Mesenchymal stem cell (in vitro differentiated cells and primary cell): Measurements from ENCODE around the gene NTHL1.
A peak's percentile ranks its signal among the peaks of the same experiment; 100 is the strongest.

Experiments
- DNase-seq: peaks from one replicate; pipeline ENCODE4 v3.0.0-alpha.2; 2013
- H2AFZ ChIP-seq: one replicate; pipeline ENCODE4 v1.6.1; 2013; ENCODE audit warnings: low read depth, mild to moderate bottlenecking, control low read depth, inconsistent platforms, low read length, moderate library complexity
- H2AK5ac ChIP-seq: 2 replicates; pipeline ENCODE4 v1.6.1; 2013; ENCODE audit warnings: low read length, moderate library complexity, mild to moderate bottlenecking, inconsistent platforms; ENCODE audit not compliant: severe bottlenecking
- H2BK120ac ChIP-seq: one replicate; pipeline ENCODE4 v1.6.1; 2013; ENCODE audit warnings: low read depth, mild to moderate bottlenecking, inconsistent platforms, low read length, moderate library complexity
- H2BK12ac ChIP-seq, 2 experiments: one replicate each; pipeline ENCODE4 v1.6.1; 2013; ENCODE audit warnings: inconsistent platforms in 2 of 2, low read length in 2 of 2, mild to moderate bottlenecking in 2 of 2, moderate library complexity in 2 of 2, control low read depth in 1 of 2
- H2BK15ac ChIP-seq: one replicate; pipeline ENCODE4 v1.6.1; 2013; ENCODE audit warnings: mild to moderate bottlenecking, low read depth, inconsistent platforms; ENCODE audit not compliant: poor library complexity, severe bottlenecking
- H2BK5ac ChIP-seq: 2 replicates; pipeline ENCODE4 v1.6.1; 2013; ENCODE audit warnings: low read depth, mild to moderate bottlenecking, low read length, control low read depth, inconsistent platforms; ENCODE audit not compliant: poor library complexity, severe bottlenecking
- H3K14ac ChIP-seq, 2 experiments: one replicate each; pipeline ENCODE4 v1.6.1; 2013; ENCODE audit warnings: inconsistent platforms in 2 of 2, low read length in 2 of 2, control low read depth in 1 of 2, mild to moderate bottlenecking in 1 of 2, moderate library complexity in 1 of 2
- H3K18ac ChIP-seq, 2 experiments: one replicate each; pipeline ENCODE4 v1.6.1; 2013; ENCODE audit warnings: inconsistent platforms in 2 of 2, low read length in 2 of 2, control low read depth in 1 of 2, low read depth in 1 of 2, mild to moderate bottlenecking in 1 of 2
- H3K23ac ChIP-seq, 2 experiments: one replicate each; pipeline ENCODE4 v1.6.1; 2013; ENCODE audit warnings: inconsistent platforms in 2 of 2, low read length in 2 of 2, mild to moderate bottlenecking in 2 of 2, moderate library complexity in 2 of 2, control low read depth in 1 of 2
- H3K27ac ChIP-seq: 2 replicates; pipeline ENCODE4 v1.5.1; 2013; ENCODE audit warnings: mild to moderate bottlenecking, moderate library complexity, low read length, control low read depth, inconsistent platforms; ENCODE audit not compliant: poor library complexity, severe bottlenecking
- H3K27me3 ChIP-seq, 2 experiments: 2 replicates each; pipeline versions ENCODE4 v1.6.1 to v1.7.0; 2013; ENCODE audit warnings: low read length in 2 of 2, mild to moderate bottlenecking in 2 of 2, moderate library complexity in 2 of 2, control low read depth in 1 of 2, inconsistent platforms in 1 of 2; ENCODE audit not compliant: control insufficient read depth in 1 of 2, insufficient read depth in 1 of 2
- H3K36me3 ChIP-seq, 2 experiments: 2 replicates each; pipeline versions ENCODE4 v1.6.1 to v1.7.0; 2013; ENCODE audit warnings: low read length in 2 of 2, control low read depth in 1 of 2, inconsistent platforms in 1 of 2, low read depth in 1 of 2, mild to moderate bottlenecking in 1 of 2; ENCODE audit not compliant: insufficient read depth in 2 of 2, control insufficient read depth in 1 of 2
- H3K4ac ChIP-seq, 2 experiments: one replicate each; pipeline ENCODE4 v1.6.1; 2013; ENCODE audit warnings: inconsistent platforms in 2 of 2, low read length in 2 of 2, mild to moderate bottlenecking in 2 of 2, moderate library complexity in 2 of 2, control low read depth in 1 of 2, low read depth in 1 of 2
- H3K4me1 ChIP-seq: 2 replicates; pipeline ENCODE4 v1.6.1; 2013; ENCODE audit warnings: low read depth, low read length, control low read depth; ENCODE audit not compliant: control insufficient read depth, insufficient read depth
- H3K4me2 ChIP-seq: 2 replicates; pipeline ENCODE4 v1.6.1; 2013; ENCODE audit warnings: low read length, mild to moderate bottlenecking, inconsistent platforms; ENCODE audit not compliant: poor library complexity, severe bottlenecking
- H3K4me3 ChIP-seq, 2 experiments: 2 replicates each; pipeline versions ENCODE4 v1.5.1 to v1.7.0; 2013; ENCODE audit warnings: low read length in 2 of 2, mild to moderate bottlenecking in 2 of 2, control low read depth in 1 of 2, low read depth in 1 of 2; ENCODE audit not compliant: insufficient read depth in 1 of 2
- H3K79me1 ChIP-seq: replicated peaks from 2 replicates; pipeline ENCODE4 v1.6.1; 2013; ENCODE audit warnings: mild to moderate bottlenecking, control low read depth, low read length, inconsistent platforms; ENCODE audit not compliant: poor library complexity, severe bottlenecking
- H3K9ac ChIP-seq: 2 replicates; pipeline ENCODE4 v1.7.0; 2013; ENCODE audit warnings: mild to moderate bottlenecking, low read length, moderate library complexity
- H3K9me3 ChIP-seq: 2 replicates; pipeline ENCODE4 v1.7.0; 2013; ENCODE audit warnings: mild to moderate bottlenecking, low read length; ENCODE audit not compliant: control insufficient read depth
- H4K8ac ChIP-seq: one replicate; pipeline ENCODE4 v1.6.1; 2013; ENCODE audit warnings: inconsistent platforms, mild to moderate bottlenecking, low read length, moderate library complexity
- H4K91ac ChIP-seq: one replicate; pipeline ENCODE4 v1.6.1; 2013; ENCODE audit warnings: mild to moderate bottlenecking, low read length, inconsistent platforms
- WGBS: methylation state at CpG from one replicate; pipeline ENCODE4 v1.1.7; 2013; ENCODE audit warnings: mixed read lengths; 5-methylcytosine and 5-hydroxymethylcytosine counted together

Gene NTHL1

DNA sequence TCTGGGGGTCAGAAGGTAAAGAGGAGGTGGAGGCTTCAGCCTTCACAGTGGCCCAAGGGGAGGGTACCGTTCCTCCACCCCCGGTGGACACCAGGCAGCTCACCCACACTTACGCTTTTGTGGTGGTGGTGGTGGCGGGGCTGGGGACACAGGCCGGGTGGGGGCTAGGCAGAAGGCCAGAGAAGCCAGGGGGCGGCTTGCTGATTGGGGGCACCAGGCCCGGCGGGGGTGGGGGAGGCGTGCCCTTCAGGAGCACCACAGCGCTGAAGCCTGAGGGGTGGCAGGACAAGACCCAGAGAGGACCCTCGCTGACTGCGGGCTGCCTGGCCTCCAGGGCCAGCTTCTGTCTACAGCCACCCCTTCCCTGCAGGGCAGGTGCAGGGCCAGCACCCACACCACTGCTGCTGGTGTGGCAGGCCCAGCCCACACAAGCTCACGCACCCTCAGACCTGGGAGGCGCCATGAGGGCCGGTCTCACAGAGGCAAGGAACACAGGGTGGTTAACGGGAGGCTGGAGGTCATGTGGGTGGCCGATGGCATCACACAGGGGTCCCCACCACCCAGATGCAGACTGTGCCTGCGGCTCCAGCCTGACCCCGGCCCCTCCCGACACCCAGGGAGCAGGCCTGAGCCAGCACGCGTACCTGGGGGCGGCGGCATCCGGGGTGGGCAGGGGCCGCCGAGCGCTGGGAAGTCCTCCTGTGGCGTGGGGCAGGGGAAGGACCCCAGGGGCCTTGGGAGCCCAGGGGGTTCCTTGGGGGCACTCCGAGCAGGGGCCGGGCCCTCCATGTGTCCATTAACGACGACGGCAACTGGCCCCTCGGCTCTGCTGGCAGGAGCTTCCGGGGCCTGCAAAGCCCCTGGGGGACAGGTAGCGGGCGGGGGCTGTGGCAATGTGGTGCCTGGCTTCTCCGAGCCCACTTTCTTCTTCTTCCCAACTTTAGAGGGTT, 48.5 kb downstream of the NTHL1 start:
- Histone ChIP-seq H3K9me3 (no peaks in the 10 kb centered on the region), H2BK15ac (peak overlapping the region; percentile 32), H3K18ac (no peak overlapping the region), H2AK5ac (no peak overlapping the region), H4K8ac (no peak overlapping the region), H3K23ac (no peak overlapping the region), H3K4me2 (no peak overlapping the region), H3K4me1 (peaks cover 12% of the 10 kb centered on the region), H4K91ac (peak overlapping the region; percentile 14), H3K79me1 (peaks cover 29% of the 10 kb centered on the region), H2AFZ (no peak overlapping the region), H2BK120ac (no peak overlapping the region), H2BK5ac (no peak overlapping the region), H3K9ac (no peak overlapping the region), H3K4me3 (no peak overlapping the region), H3K27ac (no peak overlapping the region), H3K36me3 (peaks cover 74 to 75% of the 10 kb centered on the region in 2 experiments), H3K4ac (no peak overlapping the region), H3K27me3 (no peaks in the 10 kb centered on the region), H3K14ac (no peak overlapping the region), H2BK12ac (no peak overlapping the region)
- DNase-seq, result no peak
- WGBS, result 97% methylated on average over 38 of the region's 39 CpGs

- Histone ChIP-seq H3K27me3 (no peaks in the 10 kb centered on the region), H2AK5ac (no peak overlapping the region), H3K4ac (no peak overlapping the region), H3K18ac (no peak overlapping the region), H3K27ac (no peak overlapping the region), H2BK120ac (no peak overlapping the region), H4K91ac (no peak overlapping the region), H3K4me3 (no peak overlapping the region), H2BK12ac (no peak overlapping the region), H4K8ac (no peak overlapping the region), H3K4me2 (no peak overlapping the region), H3K9ac (no peak overlapping the region), H3K23ac (no peak overlapping the region), H3K36me3 (peaks cover 69 to 73% of the 10 kb centered on the region in 2 experiments), H3K9me3 (no peaks in the 10 kb centered on the region), H3K79me1 (peaks cover 27% of the 10 kb centered on the region), H2BK15ac (no peak overlapping the region), H2BK5ac (no peak overlapping the region), H3K14ac (no peak overlapping the region), H3K4me1 (peaks cover 10% of the 10 kb centered on the region), H2AFZ (no peak overlapping the region)
- DNase-seq, result no peak
- 95% methylated on average over 27 of the region's 27 CpGs for WGBS
Measured at GRCh38 chr16:1998360-1998835, 49.2 kb downstream of the NTHL1 start.

- peak overlapping the region in 1 of 2 experiments; percentile 29 for H3K18ac ChIP-seq
Measured at GRCh38 chr16:1997494-1998359, 49.9 kb downstream of the NTHL1 start.

More at GRCh38 chr16:1997494-1998359, 49.9 kb downstream of the NTHL1 start:
- Histone ChIP-seq H3K79me1 (peaks cover 25% of the 10 kb centered on the region), H2BK5ac (no peak overlapping the region), H3K9ac (peak overlapping the region; percentile 13), H3K27me3 (peaks cover 0 to 4% of the 10 kb centered on the region in 2 experiments), H3K14ac (no peak overlapping the region), H2BK120ac (no peak overlapping the region), H3K23ac (no peak overlapping the region), H4K91ac (no peak overlapping the region), H3K4me2 (no peak overlapping the region), H2AFZ (no peak overlapping the region), H3K9me3 (no peaks in the 10 kb centered on the region), H2BK12ac (no peak overlapping the region), H2AK5ac (no peak overlapping the region), H3K27ac (no peak overlapping the region), H3K4me1 (peaks cover 14% of the 10 kb centered on the region), H4K8ac (no peak overlapping the region), H3K4ac (no peak overlapping the region), H3K4me3 (no peak overlapping the region), H3K36me3 (peaks cover 62 to 69% of the 10 kb centered on the region in 2 experiments), H2BK15ac (no peak overlapping the region)
- peak; percentile 28 for DNase-seq
- 84% methylated on average over 25 of the region's 26 CpGs for WGBS
